Thymus (tissue), 11 donors: ENCODE results near the gene DCANP1. TPM values are rescaled to one million over a fixed set of nuclear protein-coding genes. Genes with fewer than 3 reads are reported as not detected.
A peak's percentile ranks its signal among the peaks of the same experiment; 100 is the strongest.

Source experiments
- DNase-seq, 9 donors: peaks; one replicate each; pipeline ENCODE4 v3.0.0-alpha.2; 2013; ENCODE audit warnings: low spot score in 9 of 9, low read depth in 6 of 9, missing footprints in 1 of 9
- H3K27ac ChIP-seq, 2 donors: one replicate each; pipeline ENCODE4 v1.5.1; 2013; ENCODE audit warnings: control low read depth in 1 of 2, low read depth in 1 of 2, low read length in 1 of 2, mild to moderate bottlenecking in 1 of 2, moderate library complexity in 1 of 2
- H3K27me3 ChIP-seq, 2 donors: one replicate each; pipeline ENCODE4 v1.5.1; 2013; ENCODE audit warnings: low read length in 1 of 2; ENCODE audit not compliant: control insufficient read depth in 2 of 2, insufficient read depth in 1 of 2
- H3K36me3 ChIP-seq, 2 donors: one replicate each; pipeline ENCODE4 v1.5.1; 2013; ENCODE audit warnings: low read length in 1 of 2, mild to moderate bottlenecking in 1 of 2, moderate library complexity in 1 of 2; ENCODE audit not compliant: control insufficient read depth in 2 of 2, insufficient read depth in 2 of 2
- H3K4me1 ChIP-seq, 2 donors: one replicate each; pipeline ENCODE4 v1.5.1; 2013; ENCODE audit warnings: low read length in 2 of 2; ENCODE audit not compliant: control insufficient read depth in 2 of 2, insufficient read depth in 2 of 2
- H3K4me3 ChIP-seq, 2 donors: one replicate each; pipeline ENCODE4 v1.5.1; 2013; ENCODE audit warnings: low read length in 2 of 2, control low read depth in 1 of 2, mild to moderate bottlenecking in 1 of 2
- H3K9me3 ChIP-seq, 2 donors: one replicate each; pipeline ENCODE4 v1.5.1; 2013; ENCODE audit warnings: low read length in 1 of 2, mild to moderate bottlenecking in 1 of 2; ENCODE audit not compliant: control insufficient read depth in 2 of 2, insufficient read depth in 1 of 2
- WGBS: extraction: QIAGEN DNeasy Blood & Tissue Kit; methylation state at CpG from one replicate; pipeline ENCODE4 v1.1.7; 2013; 5-methylcytosine and 5-hydroxymethylcytosine counted together
- polyA plus RNA-seq: library from polyadenylated mRNA; stranded (reverse); fragments of 200-250 nt; gene quantifications from one replicate; pipeline ENCODE4 v1.2.3, GENCODE V29; 2013
- total RNA-seq: library from RNA; stranded (reverse); fragments of 120-200 nt; gene quantifications from one replicate; pipeline ENCODE4 v1.2.4, GENCODE V29; 2013
- donor health status: healthy.

The DCANP1 gene
- total and polyA plus RNA-seq, 2 donors = 0.25 to 1.4 TPM

DNA sequence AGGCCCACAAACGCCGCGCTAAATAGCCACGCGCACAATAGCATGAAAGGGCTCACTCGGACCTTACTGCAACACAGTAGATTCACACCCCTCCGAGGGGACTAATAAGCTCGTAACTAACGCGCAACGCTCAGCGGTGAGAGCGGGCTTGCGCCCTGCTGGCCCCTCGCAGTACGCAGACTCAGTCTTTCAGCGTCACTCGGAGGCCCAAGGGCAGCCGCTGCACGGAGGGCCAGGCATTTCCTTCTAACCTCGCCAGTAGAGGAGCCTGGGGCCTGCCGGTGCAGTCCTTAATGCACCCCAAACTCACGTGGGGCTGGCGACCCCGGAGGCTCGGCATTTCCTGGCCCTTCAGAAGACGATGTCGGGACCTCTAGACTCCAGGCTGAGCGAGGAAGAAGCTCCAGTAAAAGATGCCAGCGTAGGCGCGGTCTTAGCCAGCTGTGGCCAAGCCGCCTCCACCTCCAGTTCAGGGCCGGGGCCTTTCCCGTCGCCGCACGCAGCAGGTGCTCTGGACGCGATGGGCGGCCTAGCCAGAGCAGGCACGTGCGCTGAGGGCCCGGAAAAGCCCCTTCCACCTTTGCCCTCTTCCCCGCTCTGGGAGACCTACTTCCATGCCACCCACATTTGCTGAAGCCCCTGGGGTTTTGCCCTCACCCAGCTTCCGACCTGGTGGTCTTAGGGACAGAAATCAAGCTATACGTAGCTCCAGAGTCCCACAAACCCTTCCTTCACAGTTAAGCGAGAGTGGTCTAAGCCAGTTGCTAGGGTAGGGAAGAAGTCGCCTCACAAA, 43.3 kb upstream of the DCANP1 start:
- Histone ChIP-seq H3K36me3 (no peaks in the 10 kb centered on the region), H3K27ac (no peak overlapping the region), H3K4me3 (no peak overlapping the region), H3K27me3 (peaks cover 70 to 99% of the 10 kb centered on the region in 2 donors), H3K9me3 (peaks cover 0 to 10% of the 10 kb centered on the region in 2 donors), H3K4me1 (peaks cover 0 to 38% of the 10 kb centered on the region in 2 donors)
- peak in 1 of 9 donors; percentile 6 for DNase-seq
- 10% methylated on average over 49 of the region's 49 CpGs for WGBS

DNA sequence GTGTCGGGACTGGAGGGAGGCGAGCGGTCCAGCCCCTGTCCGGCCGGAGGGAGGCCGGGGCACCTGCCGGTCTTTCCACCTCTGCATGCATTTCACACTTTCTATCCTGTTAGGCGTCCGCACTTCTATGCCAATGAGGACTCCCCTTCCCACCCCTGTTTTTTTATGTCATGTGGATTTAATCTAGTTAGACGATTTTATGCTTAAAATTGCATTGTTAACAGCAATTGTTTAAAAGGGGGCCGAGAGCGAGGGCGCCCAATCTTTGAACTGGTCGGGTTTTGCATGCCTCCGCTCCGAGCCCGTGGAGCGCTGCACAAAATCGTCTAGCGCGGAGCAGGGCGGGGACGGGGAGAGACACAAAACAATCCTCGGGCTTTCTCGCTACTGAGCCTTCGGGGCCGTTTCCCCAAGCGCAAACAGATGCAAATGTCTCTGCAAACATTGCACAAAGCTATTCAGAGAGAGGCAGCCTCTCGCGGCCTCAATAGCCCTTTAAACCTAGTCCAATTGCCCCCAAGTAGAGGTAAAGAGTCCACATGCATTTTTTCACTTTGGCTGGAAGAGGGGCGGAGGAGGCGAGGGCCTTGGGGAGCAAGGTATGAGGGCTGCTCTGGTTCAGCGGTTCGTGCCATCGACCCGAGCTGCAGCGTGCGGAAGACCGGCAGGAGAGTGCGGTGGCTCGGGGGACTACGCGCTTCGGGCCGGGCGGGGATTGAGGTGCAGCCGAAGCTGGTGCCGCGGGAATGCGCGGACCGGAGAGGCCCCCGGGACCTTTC, 42.5 kb upstream of the DCANP1 start:
- WGBS = 5% methylated on average over 53 of the region's 53 CpGs
- H3K27me3 ChIP-seq = peaks cover 70 to 96% of the 10 kb centered on the region in 2 donors
- H3K36me3 ChIP-seq = no peaks in the 10 kb centered on the region
- H3K9me3 ChIP-seq = peaks cover 0 to 10% of the 10 kb centered on the region in 2 donors
- peak in 1 of 9 donors; percentile 9 for DNase-seq
- no peak overlapping the region for H3K27ac ChIP-seq
- H3K4me3 ChIP-seq = no peak overlapping the region
- peaks cover 0 to 38% of the 10 kb centered on the region in 2 donors for H3K4me1 ChIP-seq

DNA sequence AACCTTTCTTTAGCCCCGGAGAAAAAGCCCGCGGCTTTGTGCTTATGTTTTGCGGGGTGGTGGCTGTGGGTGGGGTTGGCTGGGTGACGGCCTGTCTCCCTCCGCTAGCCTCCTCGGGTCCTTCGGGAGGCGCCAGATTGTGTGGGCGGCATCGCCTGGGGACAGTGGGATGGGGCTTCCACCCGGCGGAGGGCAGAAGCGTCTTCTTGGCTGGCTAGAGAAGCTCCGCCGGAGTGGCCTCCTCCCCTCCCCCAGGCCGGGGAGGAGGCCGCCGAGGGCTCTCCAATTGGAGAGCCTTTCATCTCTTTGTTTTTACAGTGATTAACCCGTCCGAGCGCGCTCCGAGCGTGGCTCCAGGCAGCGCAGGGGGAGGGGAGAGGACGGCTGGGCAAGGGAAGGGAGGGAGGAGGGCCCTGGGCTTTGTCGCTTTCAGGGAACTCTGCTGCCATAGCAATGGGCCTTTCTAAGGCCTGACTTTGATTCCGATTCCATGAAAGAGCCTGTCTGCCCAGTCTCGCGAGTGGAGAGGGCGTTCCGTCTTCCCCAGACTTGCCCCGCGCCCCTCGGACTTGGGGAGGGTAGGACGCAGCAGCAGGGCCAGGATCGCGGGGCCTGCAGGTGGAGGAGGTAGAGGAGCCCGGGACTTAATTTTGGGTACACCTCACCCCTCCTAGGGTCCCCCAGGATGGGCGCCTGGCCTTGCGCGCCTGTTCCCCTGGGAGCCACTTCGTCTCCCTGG, 41.7 kb upstream of the DCANP1 start:
- 5% methylated on average over 44 of the region's 44 CpGs for WGBS
- Histone ChIP-seq H3K4me3 (no peak overlapping the region), H3K27me3 (peaks cover 67 to 93% of the 10 kb centered on the region in 2 donors), H3K9me3 (peaks cover 0 to 10% of the 10 kb centered on the region in 2 donors), H3K36me3 (no peaks in the 10 kb centered on the region), H3K27ac (no peak overlapping the region), H3K4me1 (peaks cover 0 to 38% of the 10 kb centered on the region in 2 donors)
- DNase-seq = no peak

DNA sequence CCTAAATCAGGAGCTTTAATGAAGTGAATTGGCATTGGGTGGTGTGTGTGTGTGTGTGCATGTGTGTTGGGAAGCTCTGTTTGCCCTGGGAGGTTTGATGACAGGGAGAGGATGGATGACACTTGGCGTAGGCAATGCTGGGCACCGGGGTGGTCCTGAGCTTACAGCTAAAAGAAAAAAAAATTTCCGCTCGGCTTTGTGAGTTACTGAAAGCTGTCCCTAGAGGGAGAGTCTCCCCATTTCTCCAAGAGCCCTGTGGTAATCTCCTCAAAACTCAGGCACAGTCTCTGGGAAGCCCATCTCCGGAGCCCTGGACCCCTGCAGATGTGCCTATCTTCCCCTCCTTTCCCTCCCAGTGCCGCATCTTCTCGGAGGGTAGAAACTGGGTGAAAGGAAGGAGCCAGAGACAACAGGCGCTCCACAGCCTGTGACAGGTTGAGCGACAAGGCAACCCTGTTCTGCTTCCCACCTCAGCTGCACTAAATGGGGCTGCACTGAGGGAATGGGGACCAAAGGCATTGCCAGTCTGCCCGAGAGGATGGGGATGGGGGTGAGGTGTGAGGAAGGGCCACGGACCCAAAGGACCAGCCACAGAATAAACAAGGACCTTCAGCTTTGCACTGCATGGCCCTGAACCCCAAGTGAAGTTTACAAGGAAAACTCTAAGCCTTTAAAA, 40.8 kb upstream of the DCANP1 start:
- Histone ChIP-seq H3K27ac (no peak overlapping the region), H3K27me3 (peaks cover 66 to 89% of the 10 kb centered on the region in 2 donors), H3K36me3 (no peaks in the 10 kb centered on the region), H3K9me3 (peaks cover 0 to 10% of the 10 kb centered on the region in 2 donors), H3K4me3 (no peak overlapping the region), H3K4me1 (peaks cover 0 to 34% of the 10 kb centered on the region in 2 donors)
- no peak for DNase-seq
- WGBS = 25% methylated on average over 11 of the region's 11 CpGs

DNA sequence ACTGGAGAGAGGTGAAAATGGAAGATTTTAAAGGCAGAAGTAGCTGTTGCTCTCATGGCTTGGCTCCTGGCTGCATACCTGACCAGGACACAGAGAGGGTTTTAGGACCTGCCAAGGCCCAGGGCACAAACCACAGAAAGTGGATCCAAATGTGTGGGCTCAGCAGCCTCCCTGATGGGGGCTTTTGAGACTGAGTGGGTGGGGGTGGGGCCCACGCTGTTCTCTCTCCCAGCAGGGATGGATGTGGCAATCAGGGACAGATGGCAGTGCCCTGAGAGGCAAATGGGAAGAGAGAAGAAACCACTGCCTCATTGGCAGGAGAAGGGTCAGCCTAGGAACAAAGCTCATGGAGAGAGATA, 39.9 kb upstream of the DCANP1 start:
- Histone ChIP-seq H3K4me3 (no peak overlapping the region), H3K27me3 (peaks cover 63 to 85% of the 10 kb centered on the region in 2 donors), H3K9me3 (peaks cover 0 to 10% of the 10 kb centered on the region in 2 donors), H3K36me3 (no peaks in the 10 kb centered on the region), H3K27ac (no peak overlapping the region), H3K4me1 (peaks cover 0 to 29% of the 10 kb centered on the region in 2 donors)
- DNase-seq = no peak
- WGBS = 68% methylated on average over 1 of the region's 1 CpG

DNA sequence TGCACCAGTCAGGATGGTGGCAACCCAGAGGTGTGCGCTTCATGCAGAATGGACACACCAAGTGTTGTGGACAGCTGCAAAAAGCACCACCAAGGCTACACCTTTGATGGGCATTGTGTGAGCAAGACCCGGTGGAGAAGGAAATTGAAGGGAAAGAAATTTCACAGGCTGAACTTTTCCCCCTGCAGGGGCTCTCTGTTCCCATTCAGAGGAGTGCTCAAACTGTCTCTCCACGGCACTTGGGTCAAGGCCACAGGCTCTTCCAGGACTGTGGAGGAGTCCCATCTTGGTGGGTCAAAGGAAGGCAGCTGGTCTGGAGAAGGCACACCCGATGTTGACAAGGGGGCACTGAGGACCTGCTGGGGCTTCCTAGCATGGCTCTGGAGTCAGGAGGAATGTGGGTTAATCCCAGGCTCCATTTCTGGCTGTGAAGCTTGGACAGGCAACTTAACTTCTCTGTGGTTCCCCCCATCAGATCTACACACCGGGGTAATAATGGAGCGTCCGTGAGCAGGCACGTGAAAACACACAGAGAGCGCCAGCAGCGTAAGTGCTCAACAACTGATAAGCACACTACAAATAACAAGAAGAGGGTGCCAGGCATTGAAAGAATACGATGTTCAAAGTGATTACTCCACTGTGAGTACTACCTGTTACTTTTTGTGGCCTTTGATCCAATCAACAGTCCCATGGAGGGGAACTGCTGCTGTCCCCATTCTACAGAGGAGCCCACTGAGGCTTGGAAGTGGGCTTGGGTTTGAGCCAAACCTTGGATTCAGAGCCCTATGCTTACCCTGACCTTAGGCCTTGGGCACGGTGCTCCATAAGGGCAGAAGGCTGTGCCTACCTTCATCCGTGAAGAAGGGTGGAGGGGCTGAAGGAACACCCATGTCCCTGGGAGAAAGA, 39.2 kb upstream of the DCANP1 start:
- 89% methylated on average over 13 of the region's 13 CpGs for WGBS
- Histone ChIP-seq H3K36me3 (no peaks in the 10 kb centered on the region), H3K27me3 (peaks cover 56 to 81% of the 10 kb centered on the region in 2 donors), H3K9me3 (peaks cover 0 to 10% of the 10 kb centered on the region in 2 donors), H3K4me3 (no peak overlapping the region), H3K27ac (no peak overlapping the region), H3K4me1 (peaks cover 0 to 23% of the 10 kb centered on the region in 2 donors)
- no peak for DNase-seq

DNA sequence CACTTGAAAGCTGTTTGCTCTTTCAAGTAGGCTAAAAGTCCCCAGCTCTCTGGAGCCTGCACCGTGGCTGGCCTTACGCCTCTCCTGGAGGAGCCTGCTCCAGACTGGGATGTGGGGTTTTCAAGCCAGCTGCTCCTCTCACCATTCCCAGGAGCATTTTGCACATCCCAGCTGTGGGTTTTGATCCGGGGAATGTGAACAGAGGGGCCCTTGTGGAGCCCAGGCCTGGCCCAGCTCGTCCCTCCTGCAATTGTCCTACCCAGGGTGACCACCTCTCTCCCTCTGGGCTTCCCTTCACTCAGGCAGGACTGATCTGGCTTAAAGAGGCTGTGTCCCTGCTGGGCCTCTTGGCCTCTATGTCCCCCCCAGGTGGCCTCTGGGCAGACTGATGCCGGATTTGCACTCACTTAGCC, 37.5 kb upstream of the DCANP1 start:
- no peak overlapping the region for H3K4me3 ChIP-seq
- 88% methylated on average over 5 of the region's 5 CpGs for WGBS
- no peak for DNase-seq
- H3K36me3 ChIP-seq = no peaks in the 10 kb centered on the region
- peaks cover 39 to 67% of the 10 kb centered on the region in 2 donors for H3K27me3 ChIP-seq
- H3K4me1 ChIP-seq = peaks cover 0 to 6% of the 10 kb centered on the region in 2 donors
- no peak overlapping the region for H3K27ac ChIP-seq
- no peaks in the 10 kb centered on the region for H3K9me3 ChIP-seq

DNA sequence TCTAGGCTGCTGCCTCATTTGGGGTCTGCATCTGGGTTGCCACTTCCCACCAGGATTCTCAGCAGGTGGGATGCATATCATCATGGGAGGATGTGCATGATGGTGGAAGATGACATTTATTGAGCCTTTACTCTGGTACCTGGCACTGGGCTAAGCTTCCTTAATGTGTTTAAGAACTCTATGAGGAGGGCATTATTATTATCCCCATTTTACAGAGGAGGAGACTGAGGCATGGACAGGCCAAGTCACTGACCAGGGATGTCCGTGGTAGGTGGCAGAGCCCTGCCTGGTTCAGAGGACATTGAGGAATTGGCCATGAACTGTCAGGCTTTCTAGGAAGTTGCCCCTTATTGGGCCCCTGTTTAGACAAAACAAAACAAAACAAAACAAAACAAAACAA, 36.1 kb upstream of the DCANP1 start:
- DNase-seq = no peak
- Histone ChIP-seq H3K27me3 (peaks cover 26 to 58% of the 10 kb centered on the region in 2 donors), H3K36me3 (no peaks in the 10 kb centered on the region), H3K4me1 (no peaks in the 10 kb centered on the region), H3K4me3 (no peak overlapping the region), H3K9me3 (no peaks in the 10 kb centered on the region), H3K27ac (no peak overlapping the region)
- 90% methylated on average over 1 of the region's 1 CpG for WGBS
